Spleen (tissue), 11 donors: ENCODE data around the gene SLC25A18. TPM values are rescaled to one million over a fixed set of nuclear protein-coding genes. Genes with fewer than 3 reads are reported as not detected.

Source experiments
- DNase-seq: peaks from one replicate; pipeline ENCODE4 v3.0.0-alpha.2; 2020
- H3K27ac ChIP-seq, 8 donors: fragments of 200-600 bp; sonication (generic) in 7 of 8; 1 replicate in 4 of 8; 2 replicates in 4 of 8; pipeline versions ENCODE4 v1.5.0 to v1.8.0; 2016 to 2021; ENCODE audit warnings: inconsistent platforms in 4 of 8, mild to moderate bottlenecking in 4 of 8, moderate library complexity in 1 of 8
- H3K27me3 ChIP-seq, 7 donors: fragments of 200-600 bp; sonication (generic) in 6 of 7; replicated peaks in 1 of 7; 1 replicate in 4 of 7; 2 replicates in 3 of 7; pipeline versions ENCODE4 v1.5.0 to v1.8.0; 2016 to 2021; ENCODE audit warnings: inconsistent platforms in 3 of 7, mild to moderate bottlenecking in 1 of 7
- H3K36me3 ChIP-seq, 6 donors: fragments of 200-600 bp; sonication (generic) in 5 of 6; 1 replicate in 4 of 6; 2 replicates in 2 of 6; pipeline versions ENCODE4 v1.5.0 to v1.8.0; 2016 to 2021; ENCODE audit warnings: inconsistent platforms in 2 of 6
- H3K4me1 ChIP-seq, 6 donors: fragments of 200-600 bp; sonication (generic) in 5 of 6; 1 replicate in 3 of 6; 2 replicates in 3 of 6; pipeline versions ENCODE4 v1.5.0 to v1.8.0; 2016 to 2021; ENCODE audit warnings: inconsistent platforms in 3 of 6
- H3K4me3 ChIP-seq, 8 donors: fragments of 200-600 bp; sonication (generic) in 7 of 8; 1 replicate in 4 of 8; 2 replicates in 4 of 8; pipeline versions ENCODE4 v1.5.0 to v1.8.0; 2016 to 2021; ENCODE audit warnings: inconsistent platforms in 4 of 8, mild to moderate bottlenecking in 4 of 8, moderate library complexity in 2 of 8
- H3K9me3 ChIP-seq, 8 donors: fragments of 200-600 bp; sonication (generic) in 7 of 8; 1 replicate in 4 of 8; 2 replicates in 4 of 8; pipeline versions ENCODE4 v1.5.0 to v1.8.0; 2016 to 2021; ENCODE audit warnings: inconsistent platforms in 4 of 8
- CTCF ChIP-seq, 11 experiments: fragments of 200-600 bp in 7 of 11; fragments of 450-650 bp in 4 of 11; sonication (generic) in 4 of 11; IDR thresholded peaks in 8 of 11; conservative IDR thresholded peaks in 3 of 11; 1 replicate in 7 of 11; 2 replicates in 4 of 11; pipeline versions ENCODE4 v1.4.0 to v1.8.0; 2016 to 2021; ENCODE audit warnings: antibody characterized with exemption in 11 of 11, inconsistent platforms in 4 of 11, mild to moderate bottlenecking in 1 of 11
- POLR2A ChIP-seq, 3 donors: fragments of 450-650 bp; IDR thresholded peaks; one replicate each; pipeline ENCODE4 v1.5.1; 2017; ENCODE audit warnings: antibody characterized with exemption in 3 of 3, mild to moderate bottlenecking in 1 of 3
- POLR2AphosphoS5 ChIP-seq, 3 donors: sonication (generic); formaldehyde crosslinking; IDR thresholded peaks; one replicate each; pipeline ENCODE4 v1.5.1; 2017; ENCODE audit warnings: antibody characterized with exemption in 3 of 3
- WGBS, 5 donors: extraction: QIAGEN DNeasy Blood & Tissue Kit in 3 of 5; methylation state at CpG; one replicate each; pipeline versions ENCODE4 v1.1.5 to v1.1.7; 2013 to 2018; 5-methylcytosine and 5-hydroxymethylcytosine counted together
- intact Hi-C: fragments of 100-400 bp; cut with DNase I; formaldehyde crosslinking; loops from one replicate; pipeline ENCODE4 v1.15.0; 2023; ENCODE audit warnings: low total_unique reads
- polyA plus RNA-seq, 3 donors: library from polyadenylated mRNA; stranded (reverse); fragments of 200-250 nt; gene quantifications; one replicate each; pipeline ENCODE4 v1.2.1, GENCODE V29; 2013
- total RNA-seq, 7 donors: library from RNA; depleted of rRNA in 3 of 7; stranded (reverse); fragments of >200 nt in 3 of 7; fragmentation: NEBNext Ultra II Directional in 4 of 7; extraction: Animal tissue kit (Norgen Biotek cat#: 25700) in 4 of 7; gene quantifications; one replicate each; pipeline versions ENCODE4 v1.1.0 to v1.2.1, GENCODE V29; 2016 to 2021
- donor health status: healthy with polysubstance abuse.
- donor health status: DM: no; HTN: no; CAD: no; lungs with moderate emphysema.
- donor health status: DM: no; HTN: no; CAD: no.
- donor health status: Bipolar disorder and iron deficiency.
- donor health status: healthy.
- donor health status: DM: no; HTN: no; CAD: no.
- donor health status: DM: yes; HTN: yes; CAD: no.

Gene SLC25A18
- total and polyA plus RNA-seq, 10 donors = 0.13 to 12.3 (median 3.8) TPM

GRCh38 chr22:17523925-17524324, 39.4 kb upstream of the SLC25A18 start:
- no peak overlapping the region for H3K4me3 ChIP-seq
- WGBS, 5 donors = 81 to 88% (median 84%) methylated on average over 10 of the region's 10 CpGs
- intact Hi-C loops = no loop called here
- H3K27ac ChIP-seq = no peak overlapping the region
- H3K27me3 ChIP-seq = peaks cover 0 to 27% (median 4%) of the 10 kb centered on the region in 7 donors
- H3K9me3 ChIP-seq = no peaks in the 10 kb centered on the region
- no peaks in the 10 kb centered on the region for H3K36me3 ChIP-seq
- no peak for TF ChIP-seq POLR2AphosphoS5 (IDR thresholded peaks at IDR 0.05)
- TF ChIP-seq CTCF (IDR thresholded peaks at IDR 0.05 in 8 of 11, conservative IDR thresholded peaks at IDR 0.05 in 3 of 11) = no peak
- TF ChIP-seq POLR2A (IDR thresholded peaks at IDR 0.05) = no peak
- DNase-seq = no peak
- peaks cover 0 to 4% (median 0%) of the 10 kb centered on the region in 6 donors for H3K4me1 ChIP-seq

- Histone ChIP-seq H3K4me3 (no peak overlapping the region), H3K36me3 (no peaks in the 10 kb centered on the region), H3K27me3 (no peaks in the 10 kb centered on the region), H3K9me3 (no peaks in the 10 kb centered on the region), H3K27ac (no peak overlapping the region), H3K4me1 (no peaks in the 10 kb centered on the region)
- TF ChIP-seq CTCF (IDR thresholded peaks at IDR 0.05 in 8 of 11, conservative IDR thresholded peaks at IDR 0.05 in 3 of 11) (no peak), POLR2AphosphoS5 (IDR thresholded peaks at IDR 0.05) (no peak), POLR2A (IDR thresholded peaks at IDR 0.05) (no peak)
- intact Hi-C loops = no loop called here
- 87 to 95% (median 91%) methylated on average over 5 of the region's 5 CpGs for WGBS, 5 donors
- no peak for DNase-seq
Observed at GRCh38 chr22:17536269-17536668, 27.0 kb upstream of the SLC25A18 start.

- 75 to 98% (median 91%) methylated on average over 2 of the region's 2 CpGs for WGBS, 5 donors
- Histone ChIP-seq H3K27me3 (no peaks in the 10 kb centered on the region), H3K9me3 (no peaks in the 10 kb centered on the region), H3K4me3 (no peak overlapping the region), H3K36me3 (no peaks in the 10 kb centered on the region), H3K4me1 (no peaks in the 10 kb centered on the region), H3K27ac (no peak overlapping the region)
- DNase-seq = no peak
- TF ChIP-seq POLR2AphosphoS5 (IDR thresholded peaks at IDR 0.05) (no peak), CTCF (IDR thresholded peaks at IDR 0.05 in 8 of 11, conservative IDR thresholded peaks at IDR 0.05 in 3 of 11) (no peak), POLR2A (IDR thresholded peaks at IDR 0.05) (no peak)
- intact Hi-C loops = no loop called here
Observed at GRCh38 chr22:17537155-17537554, 26.1 kb upstream of the SLC25A18 start.

- no peaks in the 10 kb centered on the region for H3K27me3 ChIP-seq
- H3K9me3 ChIP-seq = no peaks in the 10 kb centered on the region
- no peaks in the 10 kb centered on the region for H3K36me3 ChIP-seq
- H3K27ac ChIP-seq = no peak overlapping the region
- no peak for DNase-seq
- H3K4me3 ChIP-seq = no peak overlapping the region
- TF ChIP-seq CTCF (IDR thresholded peaks at IDR 0.05 in 8 of 11, conservative IDR thresholded peaks at IDR 0.05 in 3 of 11) = no peak
- intact Hi-C loops = no loop called here
- H3K4me1 ChIP-seq = no peaks in the 10 kb centered on the region
- WGBS, 5 donors = 83 to 91% (median 88%) methylated on average over 15 of the region's 15 CpGs
Observed at GRCh38 chr22:17540481-17540880, 22.8 kb upstream of the SLC25A18 start.
